ENCODE data around the gene TCF12. TPM values are rescaled to one million over a fixed set of nuclear protein-coding genes. Genes with fewer than 3 reads are reported as not detected.

Gene TCF12
- total and polyA plus RNA-seq, 2 of the 8 experiments (the other 6 are each of a cell fraction or from before 2014, with no cell fraction given): 85.8 to 101 TPM

DNA sequence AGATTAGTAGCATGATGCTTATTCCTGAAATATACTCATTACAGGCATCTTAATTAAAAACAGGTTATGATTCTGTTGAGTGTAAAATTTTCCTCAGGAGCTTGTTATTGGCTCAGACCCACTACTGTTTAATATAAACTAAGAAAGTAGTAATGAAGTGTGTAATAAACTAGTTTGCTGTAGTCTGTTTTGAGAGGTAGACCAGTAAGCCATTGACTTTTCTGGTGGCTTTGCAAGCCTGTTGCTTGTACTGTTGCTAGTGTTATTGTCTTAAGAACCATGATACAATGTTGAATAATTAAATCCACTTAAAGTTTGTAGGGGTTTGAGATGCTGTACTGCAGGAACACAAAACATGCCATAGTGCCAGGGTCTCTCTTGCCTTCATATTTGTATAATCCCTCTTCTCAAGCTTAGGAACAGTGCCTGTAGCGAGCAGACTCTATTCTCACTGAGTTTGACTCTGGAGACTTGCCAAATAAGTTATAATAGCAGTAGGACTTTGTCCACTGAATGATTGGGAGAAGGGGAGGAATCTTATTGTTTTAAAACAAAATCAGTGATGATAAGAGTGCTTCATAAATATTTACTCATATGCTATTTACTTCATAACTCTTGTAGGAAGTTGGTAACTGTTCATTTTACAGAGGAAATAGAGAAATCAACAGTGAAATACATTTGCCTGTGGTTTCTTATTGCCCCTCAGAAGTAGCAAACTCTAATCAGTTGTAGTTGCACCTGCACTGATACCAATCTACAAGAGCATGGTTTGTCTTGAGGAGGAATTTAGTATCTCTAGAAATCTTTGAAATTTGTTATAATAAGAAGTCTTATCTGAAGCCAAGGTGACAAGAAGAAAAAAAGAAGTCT lies 13.4 kb downstream of the TCF12 start:
- Histone ChIP-seq H4K5ac (ENCODE audit: insufficient read length, low read depth, low read length) (no peak overlapping the region), H3K23me2 (ENCODE audit: low read depth, low read length) (no peaks in the 10 kb centered on the region), H2AK5ac (ENCODE audit: low read depth, low read length) (no peak overlapping the region), H2BK20ac (ENCODE audit: low read length) (no peak overlapping the region), H3K4me1 (replicated peaks in 1 of 4; ENCODE audit: control insufficient read depth in 3 of 4, insufficient read depth in 4 of 4, low read length in 3 of 4) (peaks cover 0 to 3% (median 0%) of the 10 kb centered on the region in 4 experiments; a peak in 2 of 7 replicates), H3K27me3 (replicated peaks in 1 of 4; ENCODE audit: control insufficient read depth in 3 of 4, extremely low read depth in 1 of 4, insufficient read depth in 3 of 4, low read length in 3 of 4) (no peaks in the 10 kb centered on the region), H3K79me2 (ENCODE audit: control insufficient read depth in 1 of 2, insufficient read depth in 2 of 2, low read length in 2 of 2) (peaks cover 12 to 97% of the 10 kb centered on the region in 2 experiments; a peak in 3 of 4 replicates), H2BK5ac (ENCODE audit: low read depth, low read length) (no peak overlapping the region), H3K14ac (ENCODE audit: insufficient read length) (no peak overlapping the region), H3K9me3 (ENCODE audit: insufficient read depth in 2 of 2, low read depth in 1 of 2, low read length in 1 of 2) (0 out of 4 replicates have a peak, but pooled peaks cover 0 to 3% of the 10 kb centered on the region in 2 experiments), H4K20me1 (replicated peaks in 1 of 2; ENCODE audit: control insufficient read depth in 1 of 2, insufficient read depth in 2 of 2, low read length in 2 of 2) (peaks cover 8 to 10% of the 10 kb centered on the region in 2 experiments), H3K9ac (replicated peaks in 1 of 4; ENCODE audit: extremely low read depth in 1 of 4, low read depth in 3 of 4, low read length in 3 of 4) (peak overlapping the region in 1 of 4 experiments; percentile 34; a peak in 2 of 7 replicates), H3K4ac (replicated peaks; ENCODE audit: insufficient read length, low read depth, low read length) (no peak overlapping the region), H3K56ac (replicated peaks; ENCODE audit: insufficient read length, low read depth, low read length) (no peak overlapping the region), H2BK12ac (ENCODE audit: low read depth, low read length) (no peak overlapping the region), H2BK15ac (ENCODE audit: low read length) (no peak overlapping the region), H3K23ac (ENCODE audit: insufficient read length) (no peak overlapping the region), H3K4me2 (ENCODE audit: insufficient read depth in 1 of 2, low read depth in 2 of 2, low read length in 2 of 2) (no peak overlapping the region), H2AFZ (ENCODE audit: low read length) (no peak overlapping the region), H3K36me3 (ENCODE audit: control insufficient read depth in 2 of 4, insufficient read depth in 4 of 4, low read length in 3 of 4) (peaks cover 0 to 12% (median 1%) of the 10 kb centered on the region in 4 experiments; a peak in 3 of 8 replicates), H3K4me3 (ENCODE audit: extremely low read depth in 1 of 4, insufficient read depth in 2 of 4, low read depth in 3 of 4, low read length in 4 of 4) (no peak overlapping the region), H4K91ac (replicated peaks; ENCODE audit: insufficient read length, low read length) (no peak overlapping the region), H3K79me1 (ENCODE audit: low read depth, low read length) (peaks cover 6% of the 10 kb centered on the region), H2BK120ac (replicated peaks; ENCODE audit: low read depth, low read length) (no peak overlapping the region), H3K18ac (ENCODE audit: extremely low read depth, low read length) (no peak overlapping the region), H4K8ac (ENCODE audit: extremely low read depth, insufficient read depth, low read length) (no peak overlapping the region), H3K27ac (ENCODE audit: low read depth, low read length) (no peak overlapping the region)
- POLR2A ChIA-PET (ENCODE audit: partially characterized antibody): interaction anchor here (0.6 to 7.4 kb wide), 6 partner anchors 13 to 423 kb away, joined by 3 to 53 read pairs (median 3); partner anchors contain the start of gene TCF12
- 77% methylated on average over 1 of the region's 1 CpG; no CpG with 5 or more reads in 1 of the 2 experiments for WGBS, 2 experiments (ENCODE audit: extremely low coverage in 1 of 2, insufficient coverage in 1 of 2, insufficient read length in 1 of 2, insufficient replicate concordance in 2 of 2, low coverage in 1 of 2, low lambda C conversion rate in 2 of 2, missing lambda C conversion rate in 1 of 2)
- TF ChIP-seq, protein P1, sequence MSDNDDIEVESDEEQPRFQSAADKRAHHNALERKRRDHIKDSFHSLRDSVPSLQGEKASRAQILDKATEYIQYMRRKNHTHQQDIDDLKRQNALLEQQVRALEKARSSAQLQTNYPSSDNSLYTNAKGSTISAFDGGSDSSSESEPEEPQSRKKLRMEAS (IDR thresholded peaks at IDR 0.05): no peak
- TF ChIP-seq NANOG (IDR thresholded peaks at IDR 0.05; ENCODE audit: insufficient read depth, low read depth, low read length, poor library complexity, severe bottlenecking) (no peak), ZNF274 (IDR thresholded peaks at IDR 0.05; ENCODE audit: borderline replicate concordance, extremely low read depth, low read length) (no peak), SP2 (IDR thresholded peaks at IDR 0.05; ENCODE audit: low read length) (no peak), HDAC6 (IDR thresholded peaks at IDR 0.05; ENCODE audit: low read depth, low read length) (no peak), POLR2A (IDR thresholded peaks at IDR 0.05; ENCODE audit: control extremely low read depth in 1 of 2, low read depth in 2 of 2, low read length in 2 of 2) (no peak)
- DNase-seq (ENCODE audit: low read depth in 1 of 2, low spot score in 2 of 2) (no peak), FAIRE-seq (no peak)
- CTCF ChIA-PET (ENCODE audit: partially characterized antibody): interaction anchor here (1.1 kb wide), 1 partner anchor 85 kb away, joined by 3 read pairs; no protein-coding TSS in a partner anchor
